SU-DHL-6 (cell line): ENCODE measurements around the gene SAP25.

Source experiments
- H2AFZ ChIP-seq: fragments of 200-600 bp; sonication (generic); 2 replicates; pipeline ENCODE4 v1.6.1; 2014; ENCODE audit warnings: low read depth, mild to moderate bottlenecking, moderate library complexity, mixed read lengths, antibody characterized with exemption, low read length; ENCODE audit not compliant: severe bottlenecking
- H3F3A ChIP-seq: fragments of 200-600 bp; shearing (Covaris generic); 2 replicates; pipeline ENCODE4 v1.6.0; 2016; ENCODE audit warnings: antibody characterized with exemption, mild to moderate bottlenecking; ENCODE audit not compliant: insufficient read depth
- H3K27ac ChIP-seq: fragments of 200-600 bp; sonication (generic); 2 replicates; pipeline ENCODE4 v1.5.1; 2016; ENCODE audit warnings: low read depth, mild to moderate bottlenecking, low read length, moderate library complexity, mixed read lengths
- H3K27me3 ChIP-seq: fragments of 200-600 bp; sonication (generic), shearing (Covaris generic); 2 replicates; pipeline ENCODE4 v1.6.0; 2014; ENCODE audit warnings: mild to moderate bottlenecking, low read length
- H3K36me3 ChIP-seq: fragments of 200-600 bp; sonication (generic); 2 replicates; pipeline ENCODE4 v1.6.1; 2014; ENCODE audit warnings: mild to moderate bottlenecking, low read length, mixed read lengths
- H3K4me2 ChIP-seq: fragments of 300-600, 200-600 bp; shearing (Covaris generic), sonication (generic); 2 replicates; pipeline ENCODE4 v1.6.0; 2014; ENCODE audit warnings: low read length, low read depth, mild to moderate bottlenecking; ENCODE audit not compliant: poor library complexity, severe bottlenecking
- H3K4me3 ChIP-seq: fragments of 200-600 bp; sonication (generic); 2 replicates; pipeline ENCODE4 v1.5.1; 2014; ENCODE audit warnings: antibody characterized with exemption, low read length, mild to moderate bottlenecking, mixed read lengths; ENCODE audit not compliant: insufficient read depth, poor library complexity, severe bottlenecking
- H3K79me2 ChIP-seq: fragments of 200-600 bp; sonication (generic); 2 replicates; pipeline ENCODE4 v1.6.1; 2014; ENCODE audit warnings: mild to moderate bottlenecking, low read length, moderate library complexity; ENCODE audit not compliant: insufficient read depth
- H3K9ac ChIP-seq: fragments of 200-600 bp; sonication (generic); 2 replicates; pipeline ENCODE4 v1.7.0; 2014; ENCODE audit warnings: mild to moderate bottlenecking, low read length
- H3K9me2 ChIP-seq: fragments of 200-600 bp; sonication (generic); replicated peaks from 2 replicates; pipeline ENCODE4 v1.6.1; 2014; ENCODE audit warnings: low read length; ENCODE audit not compliant: insufficient read depth
- H3K9me3 ChIP-seq: fragments of 200-600 bp; sonication (generic); 2 replicates; pipeline ENCODE4 v1.6.1; 2014; ENCODE audit warnings: low read length, mixed read lengths; ENCODE audit not compliant: insufficient read depth
- H4K20me1 ChIP-seq: fragments of 200-600 bp; sonication (generic); 2 replicates; pipeline ENCODE4 v1.6.1; 2014; ENCODE audit warnings: low read depth, mild to moderate bottlenecking, antibody characterized with exemption, low read length, moderate library complexity, mixed read lengths
- EZH2phosphoT487 ChIP-seq: fragments of 200-600 bp; sonication (generic), shearing (Covaris generic); conservative IDR thresholded peaks from 2 replicates; pipeline ENCODE4 v1.6.1; 2018; ENCODE audit warnings: mild to moderate bottlenecking, antibody characterized with exemption, low read length, moderate library complexity, mixed read lengths
- TF ChIP-seq, protein P1 (sequence below): fragments of 200-600 bp; sonication (generic); IDR thresholded peaks from one replicate; pipeline ENCODE4 v1.5.1; 2017; ENCODE audit warnings: antibody characterized with exemption, mild to moderate bottlenecking, low read length, moderate library complexity; ENCODE audit not compliant: insufficient read depth, poor library complexity, severe bottlenecking

SAP25 gene

DNA sequence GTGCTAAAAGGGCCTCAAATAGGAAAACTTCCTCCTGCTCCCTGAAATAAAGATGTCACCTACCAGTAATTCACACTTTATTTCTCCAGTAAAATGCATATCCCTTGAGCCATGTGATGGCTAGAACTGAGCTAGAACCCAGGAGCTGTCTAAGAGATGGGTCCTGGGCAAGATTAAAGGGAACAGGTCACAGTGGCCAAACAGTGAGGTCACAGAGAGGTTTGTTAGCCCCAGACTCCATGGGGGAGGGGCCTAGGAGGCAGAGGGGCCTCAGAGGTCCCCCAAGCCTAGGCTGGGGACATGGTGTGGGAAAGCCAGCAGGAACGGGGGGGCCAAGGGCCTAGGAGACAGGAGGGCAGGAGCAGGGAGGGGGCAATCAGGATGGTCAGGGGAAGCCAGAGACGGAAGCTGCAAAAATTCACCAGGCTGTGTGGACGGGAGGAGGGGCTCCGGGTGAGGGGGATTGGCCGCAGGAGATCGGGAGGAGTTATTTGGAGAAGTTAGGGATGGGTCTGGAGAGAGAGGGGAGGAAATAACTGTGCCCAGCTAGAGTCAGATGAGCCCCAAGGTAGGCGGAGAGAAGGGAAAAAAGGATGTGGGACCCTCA, 15.7 kb upstream of the SAP25 start:
- H3K27ac ChIP-seq = no peak overlapping the region
- no peaks in the 10 kb centered on the region for H3K36me3 ChIP-seq
- H3K9me3 ChIP-seq = no peaks in the 10 kb centered on the region
- no peak overlapping the region for H3K4me3 ChIP-seq
- H3K9me2 ChIP-seq = no peaks in the 10 kb centered on the region
- TF ChIP-seq, protein P1, sequence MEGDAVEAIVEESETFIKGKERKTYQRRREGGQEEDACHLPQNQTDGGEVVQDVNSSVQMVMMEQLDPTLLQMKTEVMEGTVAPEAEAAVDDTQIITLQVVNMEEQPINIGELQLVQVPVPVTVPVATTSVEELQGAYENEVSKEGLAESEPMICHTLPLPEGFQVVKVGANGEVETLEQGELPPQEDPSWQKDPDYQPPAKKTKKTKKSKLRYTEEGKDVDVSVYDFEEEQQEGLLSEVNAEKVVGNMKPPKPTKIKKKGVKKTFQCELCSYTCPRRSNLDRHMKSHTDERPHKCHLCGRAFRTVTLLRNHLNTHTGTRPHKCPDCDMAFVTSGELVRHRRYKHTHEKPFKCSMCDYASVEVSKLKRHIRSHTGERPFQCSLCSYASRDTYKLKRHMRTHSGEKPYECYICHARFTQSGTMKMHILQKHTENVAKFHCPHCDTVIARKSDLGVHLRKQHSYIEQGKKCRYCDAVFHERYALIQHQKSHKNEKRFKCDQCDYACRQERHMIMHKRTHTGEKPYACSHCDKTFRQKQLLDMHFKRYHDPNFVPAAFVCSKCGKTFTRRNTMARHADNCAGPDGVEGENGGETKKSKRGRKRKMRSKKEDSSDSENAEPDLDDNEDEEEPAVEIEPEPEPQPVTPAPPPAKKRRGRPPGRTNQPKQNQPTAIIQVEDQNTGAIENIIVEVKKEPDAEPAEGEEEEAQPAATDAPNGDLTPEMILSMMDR = no peak
- TF ChIP-seq EZH2phosphoT487 = no peak
- H3K79me2 ChIP-seq = peaks cover 12% of the 10 kb centered on the region
- no peak overlapping the region for H3K4me2 ChIP-seq
- no peak overlapping the region for H2AFZ ChIP-seq
- H3K9ac ChIP-seq = no peak overlapping the region
- H3F3A ChIP-seq = no peaks in the 10 kb centered on the region
- no peaks in the 10 kb centered on the region for H4K20me1 ChIP-seq
- no peaks in the 10 kb centered on the region for H3K27me3 ChIP-seq

DNA sequence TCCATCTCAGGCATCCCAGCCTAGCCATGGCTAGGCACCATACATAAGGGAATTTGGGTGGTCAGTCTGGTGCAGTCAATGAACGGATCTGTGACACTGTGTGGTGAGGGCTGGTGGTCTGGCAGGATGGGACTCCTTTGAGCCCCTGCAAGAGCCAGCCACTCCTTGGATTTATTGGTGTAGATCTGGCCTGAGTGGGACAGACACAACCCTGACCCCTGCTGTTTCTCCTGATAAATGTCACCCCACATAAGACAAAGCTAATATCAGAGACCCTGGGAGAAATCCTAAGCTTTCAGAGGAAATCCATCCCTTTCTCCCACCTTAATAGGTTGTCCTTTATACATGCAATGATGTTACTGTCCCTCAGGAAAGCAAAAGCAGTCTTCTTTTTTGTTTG, 14.7 kb upstream of the SAP25 start:
- TF ChIP-seq, protein P1 = peak; percentile 33
- TF ChIP-seq EZH2phosphoT487 = no peak
- H4K20me1 ChIP-seq = no peaks in the 10 kb centered on the region
- H3K9ac ChIP-seq = no peak overlapping the region
- H3K4me3 ChIP-seq = no peak overlapping the region
- peaks cover 15% of the 10 kb centered on the region for H3K79me2 ChIP-seq
- peaks cover 6% of the 10 kb centered on the region; the same call in 1 of the 2 replicates for H3F3A ChIP-seq
- no peak overlapping the region for H2AFZ ChIP-seq
- H3K36me3 ChIP-seq = no peaks in the 10 kb centered on the region
- H3K9me2 ChIP-seq = no peaks in the 10 kb centered on the region
- no peak overlapping the region for H3K27ac ChIP-seq
- H3K27me3 ChIP-seq = no peaks in the 10 kb centered on the region
- no peaks in the 10 kb centered on the region for H3K9me3 ChIP-seq
- no peak overlapping the region for H3K4me2 ChIP-seq

DNA sequence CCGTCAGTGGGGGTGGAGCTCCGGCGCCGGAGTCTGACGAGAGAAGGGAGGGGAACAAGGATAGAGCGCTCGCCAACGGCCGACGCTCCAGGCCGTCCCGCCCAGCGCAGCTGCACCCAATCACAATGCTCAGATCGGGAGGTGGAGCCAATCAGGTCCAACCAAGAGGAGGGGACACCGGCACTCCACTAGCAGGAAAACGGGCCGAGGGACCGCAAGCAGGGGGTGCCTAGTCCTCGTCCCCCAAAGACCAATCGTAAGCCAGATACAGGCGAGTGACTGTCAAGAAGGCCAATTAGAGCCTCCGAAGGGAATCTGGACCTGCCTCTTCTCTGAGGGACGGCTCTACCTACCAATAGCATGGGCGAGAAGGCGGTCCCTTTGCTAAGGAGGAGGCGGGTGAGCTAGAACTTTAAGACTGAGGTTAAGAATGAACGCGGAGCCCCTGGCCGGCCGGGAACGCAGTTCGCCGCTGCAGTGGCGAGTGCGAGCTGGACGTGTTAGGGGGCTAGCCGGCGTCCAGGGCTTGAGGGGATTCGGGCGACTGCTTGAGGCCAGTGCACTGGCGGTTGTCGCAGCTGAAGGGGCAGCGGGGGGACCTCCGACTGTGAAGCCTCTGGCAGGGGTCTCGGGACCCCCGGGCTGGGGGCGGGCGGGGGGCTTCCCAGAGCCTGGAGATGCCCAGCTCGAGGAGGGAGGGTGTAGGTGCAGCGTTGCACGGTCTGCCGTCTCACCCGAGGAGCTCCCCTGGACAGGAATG, 12.7 kb upstream of the SAP25 start, which contains the start of gene FBXO24:
TSS of gene FBXO24 (plus strand) at position 63 of the 760 bp plus-strand sequence. CDS start at position 361, 298 bp downstream.
- TF ChIP-seq EZH2phosphoT487 = no peak
- TF ChIP-seq, protein P1 = no peak
- Histone ChIP-seq H3K9me3 (no peaks in the 10 kb centered on the region), H2AFZ (peak within 1 kb of the TSS; percentile 90), H3K79me2 (peaks cover 19% of the 10 kb centered on the region), H3K27me3 (no peaks in the 10 kb centered on the region), H3K4me3 (peak within 1 kb of the TSS; percentile 78), H3K9me2 (no peaks in the 10 kb centered on the region), H3K4me2 (peak within 1 kb of the TSS; percentile 77), H3K27ac (peak within 1 kb of the TSS; percentile 80), H3K9ac (peak within 1 kb of the TSS; percentile 81), H4K20me1 (no peaks in the 10 kb centered on the region), H3F3A (peaks cover 9% of the 10 kb centered on the region; the same call in 1 of the 2 replicates), H3K36me3 (no peaks in the 10 kb centered on the region)
